Body of pancreas (tissue), 4 donors: ENCODE data around the gene ZNF286A. TPM values are rescaled to one million over a fixed set of nuclear protein-coding genes. Genes with fewer than 3 reads are reported as not detected.
"Not testable (repeated sequence)": the region's sequence is repeated elsewhere in the genome, so short reads cannot be mapped to it uniquely, and the experiment has no call there.

Experiments
- ATAC-seq: fragments of 150-250 bp; one replicate; pipeline ENCODE4 v1.9.1; 2016
- DNase-seq, 4 donors: peaks; one replicate each; pipeline ENCODE4 v3.0.0-alpha.2; 2019
- H3K27ac ChIP-seq, 4 donors: fragments of 200-600 bp; sonication (generic); 1 replicate in 3 of 4; 2 replicates in 1 of 4; pipeline versions ENCODE4 v1.5.1 to v1.6.1; 2016 to 2019; ENCODE audit warnings: mild to moderate bottlenecking in 1 of 4, mixed read lengths in 1 of 4, moderate library complexity in 1 of 4
- H3K27me3 ChIP-seq, 2 donors: fragments of 200-600 bp; sonication (generic); one replicate each; pipeline ENCODE4 v1.6.0; 2016; ENCODE audit warnings: mild to moderate bottlenecking in 1 of 2
- H3K36me3 ChIP-seq, 2 donors: fragments of 200-600 bp; sonication (generic); replicated peaks in 1 of 2; 2 replicates each; pipeline ENCODE4 v1.5.1; 2016; ENCODE audit warnings: low read depth in 2 of 2; ENCODE audit not compliant: insufficient read depth in 1 of 2
- H3K4me1 ChIP-seq: fragments of 200-600 bp; sonication (generic); one replicate; pipeline ENCODE4 v1.6.0; 2016
- H3K4me3 ChIP-seq, 2 donors: fragments of 200-600 bp; sonication (generic); 1 replicate in 1 of 2; 2 replicates in 1 of 2; pipeline ENCODE4 v1.5.1; 2016 to 2019
- H3K9me3 ChIP-seq, 3 donors: fragments of 200-600 bp; sonication (generic); 1 replicate in 2 of 3; 2 replicates in 1 of 3; pipeline ENCODE4 v1.5.1; 2016
- POLR2A ChIP-seq, 3 donors: fragments of 450-650 bp; IDR thresholded peaks; one replicate each; pipeline ENCODE4 v1.6.1; 2016; ENCODE audit warnings: antibody characterized with exemption in 3 of 3, mild to moderate bottlenecking in 2 of 3
- WGBS, 2 donors: methylation state at CpG; one replicate each; pipeline ENCODE4 v1.1.5; 2017; 5-methylcytosine and 5-hydroxymethylcytosine counted together
- intact Hi-C: fragments of 100-400 bp; cut with DNase I; formaldehyde crosslinking; loops from one replicate; pipeline ENCODE4 v1.15.1; 2023
- total RNA-seq, 2 donors: library from RNA; depleted of rRNA; stranded (reverse); fragments of >200 nt; gene quantifications; one replicate each; pipeline ENCODE4 v1.1.0, GENCODE V29; 2016
- TF ChIP-seq, protein P1 (sequence below), 7 experiments: fragments of 450-650 bp in 4 of 7; fragments of 200-600 bp in 3 of 7; sonication (generic) in 3 of 7; IDR thresholded peaks; one replicate each; pipeline ENCODE4 v1.5.1; 2016 to 2019; ENCODE audit warnings: antibody characterized with exemption in 7 of 7

Gene ZNF286A
- total RNA-seq, 2 donors from 2014 or later = 4.7 to 14.5 TPM

- H3K27me3 ChIP-seq, H3K36me3 ChIP-seq, H3K4me1 ChIP-seq, H3K9me3 ChIP-seq, DNase-seq, H3K4me3 ChIP-seq, ATAC-seq, H3K27ac ChIP-seq, intact Hi-C loops: not testable (repeated sequence)
- WGBS, 2 donors = 89 to 92% methylated on average over 3 of the region's 3 CpGs
These were observed 16.4 kb upstream of the ZNF286A start for GRCh38 chr17:15683135-15683534.

DNA sequence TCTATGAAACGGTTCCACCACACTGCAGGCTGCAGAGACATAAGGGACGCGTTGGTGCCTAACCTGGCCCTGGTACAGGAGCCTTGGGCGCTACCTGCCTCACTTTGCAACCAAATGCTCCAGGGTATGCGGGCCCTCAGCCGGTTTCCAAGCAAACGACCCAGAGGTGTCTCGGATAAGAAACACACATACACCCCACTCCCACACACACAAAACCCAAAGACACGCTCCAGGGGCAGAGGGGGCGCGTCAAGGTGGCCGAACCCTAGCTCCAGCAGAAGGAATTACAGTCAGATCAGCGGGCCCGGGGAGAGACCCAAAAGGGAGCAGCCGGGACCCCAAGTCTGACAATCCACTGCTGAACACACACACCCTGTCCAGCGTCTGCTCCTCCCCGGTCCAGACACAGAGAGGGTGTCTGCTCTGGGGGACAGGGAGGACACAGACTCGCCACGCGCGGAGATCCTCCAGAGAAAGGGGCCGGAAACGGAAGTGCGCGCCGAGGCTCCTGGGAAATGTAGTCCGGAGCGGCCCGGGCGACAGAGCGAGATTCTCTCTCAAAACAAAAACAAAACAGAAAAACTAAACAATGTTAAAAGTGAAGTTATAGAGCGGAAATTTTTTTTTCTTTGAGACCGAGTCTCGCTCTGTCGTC lies 15.6 kb upstream of the ZNF286A start, which contains the start of gene TRIM16:
Gene TRIM16 (minus strand): TSS at position 488 of the 655 bp plus-strand sequence. CDS start 32,702 bp downstream, outside the sequence.
- TF ChIP-seq POLR2A (IDR thresholded peaks at IDR 0.05) = peak in 2 of 3 donors; percentile 20 to 22
- TF ChIP-seq, protein P1, sequence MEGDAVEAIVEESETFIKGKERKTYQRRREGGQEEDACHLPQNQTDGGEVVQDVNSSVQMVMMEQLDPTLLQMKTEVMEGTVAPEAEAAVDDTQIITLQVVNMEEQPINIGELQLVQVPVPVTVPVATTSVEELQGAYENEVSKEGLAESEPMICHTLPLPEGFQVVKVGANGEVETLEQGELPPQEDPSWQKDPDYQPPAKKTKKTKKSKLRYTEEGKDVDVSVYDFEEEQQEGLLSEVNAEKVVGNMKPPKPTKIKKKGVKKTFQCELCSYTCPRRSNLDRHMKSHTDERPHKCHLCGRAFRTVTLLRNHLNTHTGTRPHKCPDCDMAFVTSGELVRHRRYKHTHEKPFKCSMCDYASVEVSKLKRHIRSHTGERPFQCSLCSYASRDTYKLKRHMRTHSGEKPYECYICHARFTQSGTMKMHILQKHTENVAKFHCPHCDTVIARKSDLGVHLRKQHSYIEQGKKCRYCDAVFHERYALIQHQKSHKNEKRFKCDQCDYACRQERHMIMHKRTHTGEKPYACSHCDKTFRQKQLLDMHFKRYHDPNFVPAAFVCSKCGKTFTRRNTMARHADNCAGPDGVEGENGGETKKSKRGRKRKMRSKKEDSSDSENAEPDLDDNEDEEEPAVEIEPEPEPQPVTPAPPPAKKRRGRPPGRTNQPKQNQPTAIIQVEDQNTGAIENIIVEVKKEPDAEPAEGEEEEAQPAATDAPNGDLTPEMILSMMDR (IDR thresholded peaks at IDR 0.05) = peak in 1 of 7 experiments; percentile 11
- intact Hi-C loops, H3K4me1 ChIP-seq, H3K27me3 ChIP-seq, H3K9me3 ChIP-seq, H3K36me3 ChIP-seq: not testable (repeated sequence)
- Histone ChIP-seq H3K4me3 (peak within 1 kb of the TSS; percentile 27 to 47), H3K27ac (peak within 1 kb of the TSS in 2 of 4 donors; percentile 47 to 50)
- DNase-seq (peak; percentile 66 to 77 (median 70)), ATAC-seq (peak; percentile 89)
- 0 to 1% methylated on average over 25 to 32 of the region's 35 CpGs for WGBS, 2 donors

DNA sequence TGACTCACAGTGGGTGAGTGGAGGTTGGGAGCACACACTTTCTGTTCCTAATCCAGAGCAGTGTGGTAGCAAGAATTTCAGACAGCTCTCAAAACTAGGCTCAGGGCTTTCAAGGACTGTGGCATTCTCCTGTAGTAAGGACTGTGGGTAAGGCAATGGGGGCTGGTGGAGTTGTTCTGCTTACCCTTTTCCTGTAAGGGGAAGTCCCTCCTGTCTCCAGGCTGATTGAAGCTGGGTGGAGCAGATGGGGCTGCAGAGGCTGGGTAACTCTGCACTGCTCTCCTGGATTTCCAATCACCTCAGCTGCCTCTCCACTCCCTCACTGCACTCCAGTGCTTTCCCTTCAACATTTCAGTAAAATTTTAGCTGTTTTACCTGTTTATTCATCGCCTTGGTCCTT lies 12.1 kb upstream of the ZNF286A start:
- H3K27ac ChIP-seq, H3K27me3 ChIP-seq, H3K4me1 ChIP-seq, H3K36me3 ChIP-seq, ATAC-seq, intact Hi-C loops, H3K9me3 ChIP-seq, H3K4me3 ChIP-seq, DNase-seq: not testable (repeated sequence)
- 67 to 81% methylated on average over 1 of the region's 1 CpG for WGBS, 2 donors

GRCh38 chr17:15698967-15699366 lies 585 bp upstream of the ZNF286A start:
- peak overlapping the region in 2 of 4 donors; percentile 21 to 36 for H3K27ac ChIP-seq
- intact Hi-C loops, DNase-seq, H3K27me3 ChIP-seq, H3K9me3 ChIP-seq, ATAC-seq, H3K4me1 ChIP-seq, H3K36me3 ChIP-seq, H3K4me3 ChIP-seq: not testable (repeated sequence)
- WGBS, 2 donors = 6 to 11% methylated on average over 2 to 3 of the region's 3 CpGs

GRCh38 chr17:15699937-15700336 lies 385 bp downstream of the ZNF286A start:
- H3K27ac ChIP-seq = peak overlapping the region in 1 of 4 donors; percentile 21
- WGBS, 2 donors = no CpG with 5 or more reads among the region's 21 CpGs
- H3K4me1 ChIP-seq, H3K36me3 ChIP-seq, H3K9me3 ChIP-seq, intact Hi-C loops, H3K27me3 ChIP-seq, DNase-seq: not testable (repeated sequence)
- peak overlapping the region in 1 of 2 donors; percentile 23 for H3K4me3 ChIP-seq
- peak; percentile 4 for ATAC-seq

GRCh38 chr17:15704239-15704638 lies 4.7 kb downstream of the ZNF286A start:
- WGBS, 2 donors = 97% methylated on average over 23 of the region's 33 CpGs; no CpG with 5 or more reads in 1 of the 2 donors
- H3K36me3 ChIP-seq, H3K27me3 ChIP-seq, H3K9me3 ChIP-seq, H3K27ac ChIP-seq, DNase-seq, H3K4me3 ChIP-seq, H3K4me1 ChIP-seq, intact Hi-C loops, ATAC-seq: not testable (repeated sequence)

GRCh38 chr17:15704813-15705212 lies 5.3 kb downstream of the ZNF286A start:
- DNase-seq, H3K4me1 ChIP-seq, H3K27ac ChIP-seq, H3K4me3 ChIP-seq, intact Hi-C loops, H3K9me3 ChIP-seq, H3K36me3 ChIP-seq, ATAC-seq, H3K27me3 ChIP-seq: not testable (repeated sequence)
- WGBS, 2 donors = 97% methylated on average over 32 of the region's 32 CpGs

- H3K4me1 ChIP-seq, H3K4me3 ChIP-seq, H3K27me3 ChIP-seq, intact Hi-C loops, H3K27ac ChIP-seq, H3K36me3 ChIP-seq, H3K9me3 ChIP-seq, ATAC-seq, DNase-seq: not testable (repeated sequence)
- WGBS, 2 donors = 85 to 89% methylated on average over 3 of the region's 3 CpGs
These were observed 9.3 kb downstream of the ZNF286A start for GRCh38 chr17:15708879-15709278.

DNA sequence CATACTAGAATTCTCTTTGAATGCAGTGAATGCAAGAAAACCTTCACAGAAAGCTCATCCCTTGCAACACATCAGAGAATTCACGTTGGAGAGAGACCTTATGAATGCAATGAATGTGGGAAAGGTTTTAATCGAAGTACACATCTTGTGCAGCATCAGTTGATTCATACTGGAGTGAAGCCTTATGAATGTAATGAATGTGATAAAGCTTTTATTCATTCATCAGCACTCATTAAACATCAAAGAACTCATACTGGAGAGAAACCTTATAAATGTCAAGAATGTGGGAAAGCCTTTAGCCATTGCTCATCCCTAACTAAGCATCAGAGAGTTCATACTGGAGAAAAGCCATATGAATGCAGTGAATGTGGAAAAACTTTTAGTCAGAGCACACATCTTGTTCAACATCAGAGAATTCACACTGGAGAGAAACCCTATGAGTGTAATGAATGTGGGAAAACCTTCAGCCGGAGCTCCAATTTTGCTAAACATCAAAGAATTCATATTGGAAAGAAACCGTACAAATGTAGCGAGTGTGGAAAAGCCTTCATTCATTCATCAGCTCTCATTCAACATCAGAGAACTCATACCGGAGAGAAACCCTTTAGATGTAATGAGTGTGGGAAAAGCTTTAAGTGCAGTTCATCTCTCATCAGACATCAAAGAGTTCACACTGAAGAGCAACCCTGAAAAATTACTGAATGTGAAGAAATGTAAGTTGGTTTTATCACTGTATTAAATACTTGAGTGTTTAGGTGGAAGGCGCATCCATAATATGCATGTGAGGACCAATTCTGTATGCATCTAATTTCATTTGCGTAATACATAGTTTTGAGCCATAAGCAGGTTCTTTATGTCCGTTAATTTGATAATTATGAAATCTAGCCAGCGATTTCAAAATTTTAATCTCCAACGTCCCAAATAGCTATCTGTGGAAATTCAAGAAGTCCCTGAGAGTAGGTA lies 17.3 kb downstream of the ZNF286A start:
- H3K27ac ChIP-seq, H3K36me3 ChIP-seq, H3K4me3 ChIP-seq, H3K4me1 ChIP-seq, DNase-seq, intact Hi-C loops, ATAC-seq, H3K27me3 ChIP-seq: not testable (repeated sequence)
- H3K9me3 ChIP-seq = peaks cover 0 to 14% (median 0%) of the 10 kb centered on the region in 3 donors
- WGBS, 2 donors = 84 to 95% methylated on average over 10 to 11 of the region's 11 CpGs

GRCh38 chr17:15730535-15730934 lies 31.0 kb downstream of the ZNF286A start:
- H3K4me3 ChIP-seq, intact Hi-C loops, H3K27ac ChIP-seq, H3K27me3 ChIP-seq, H3K4me1 ChIP-seq, DNase-seq, H3K9me3 ChIP-seq, H3K36me3 ChIP-seq, ATAC-seq: not testable (repeated sequence)
- WGBS, 2 donors = 70% methylated on average over 10 of the region's 14 CpGs; no CpG with 5 or more reads in 1 of the 2 donors
